Anterior cingulate cortex (tissue), 58 donors: Measurements from ENCODE around the gene RSF1.

Source experiments
- DNase-seq, 58 donors: peaks; one replicate each; lab custom pipeline; 2025; lab: John Stamatoyannopoulos, UW

Gene RSF1

GRCh38 chr11:77753230-77753629, 67.3 kb downstream of the RSF1 start:
- no peak for DNase-seq

- DNase-seq, result no peak
Observed at GRCh38 chr11:77752516-77752915, 68.0 kb downstream of the RSF1 start.

GRCh38 chr11:77750394-77751156, 69.9 kb downstream of the RSF1 start:
- DNase-seq, result no peak

GRCh38 chr11:77749232-77749631, 71.3 kb downstream of the RSF1 start:
- DNase-seq, result no peak

- DNase-seq, result no peak
Observed at GRCh38 chr11:77748266-77748665, 72.3 kb downstream of the RSF1 start.

- DNase-seq, result no peak
Observed at GRCh38 chr11:77747381-77747969, 73.0 kb downstream of the RSF1 start.

- DNase-seq, result no peak
Observed at GRCh38 chr11:77736473-77736872, 84.0 kb downstream of the RSF1 start.

GRCh38 chr11:77734890-77735289, 85.6 kb downstream of the RSF1 start:
- no peak for DNase-seq

- no peak for DNase-seq
Observed at GRCh38 chr11:77732143-77732542, 88.4 kb downstream of the RSF1 start.

GRCh38 chr11:77730789-77731188, 89.7 kb downstream of the RSF1 start:
- no peak for DNase-seq

GRCh38 chr11:77729063-77729462, 91.5 kb downstream of the RSF1 start:
- no peak for DNase-seq

GRCh38 chr11:77728203-77728786, 92.2 kb downstream of the RSF1 start:
- no peak for DNase-seq

GRCh38 chr11:77726524-77726923, 94.0 kb downstream of the RSF1 start:
- no peak for DNase-seq

GRCh38 chr11:77725433-77725832, 95.1 kb downstream of the RSF1 start:
- DNase-seq, result no peak

- no peak for DNase-seq
Observed at GRCh38 chr11:77724636-77725035, 95.9 kb downstream of the RSF1 start.

- no peak for DNase-seq
Observed at GRCh38 chr11:77723024-77723423, 97.5 kb downstream of the RSF1 start.

GRCh38 chr11:77710358-77710757, 110.2 kb downstream of the RSF1 start:
- DNase-seq, result no peak

GRCh38 chr11:77705876-77706579, 114.5 kb downstream of the RSF1 start:
- DNase-seq, result no peak

GRCh38 chr11:77705195-77705875, 115.2 kb downstream of the RSF1 start:
- DNase-seq, result no peak

- DNase-seq, result no peak
Observed at GRCh38 chr11:77704029-77704428, 116.5 kb downstream of the RSF1 start.

- DNase-seq, result no peak
Observed at GRCh38 chr11:77699425-77699824, 121.1 kb downstream of the RSF1 start.
